Suprapubic skin (tissue), 3 donors: Measurements from ENCODE around the gene GSG1L.

ENCODE experiments used
- POLR2A ChIP-seq, 2 donors: fragments of 450-650 bp; IDR thresholded peaks; one replicate each; pipeline ENCODE4 v1.6.1; 2017; ENCODE audit warnings: antibody characterized with exemption in 2 of 2, mild to moderate bottlenecking in 2 of 2, moderate library complexity in 2 of 2
- TF ChIP-seq, protein P1 (sequence below), 2 donors: fragments of 200-600 bp in 1 of 2; fragments of 450-650 bp in 1 of 2; sonication (generic) in 1 of 2; IDR thresholded peaks; one replicate each; pipeline ENCODE4 v1.5.1; 2016 to 2019; ENCODE audit warnings: antibody characterized with exemption in 2 of 2, mild to moderate bottlenecking in 1 of 2, moderate library complexity in 1 of 2

DNA sequence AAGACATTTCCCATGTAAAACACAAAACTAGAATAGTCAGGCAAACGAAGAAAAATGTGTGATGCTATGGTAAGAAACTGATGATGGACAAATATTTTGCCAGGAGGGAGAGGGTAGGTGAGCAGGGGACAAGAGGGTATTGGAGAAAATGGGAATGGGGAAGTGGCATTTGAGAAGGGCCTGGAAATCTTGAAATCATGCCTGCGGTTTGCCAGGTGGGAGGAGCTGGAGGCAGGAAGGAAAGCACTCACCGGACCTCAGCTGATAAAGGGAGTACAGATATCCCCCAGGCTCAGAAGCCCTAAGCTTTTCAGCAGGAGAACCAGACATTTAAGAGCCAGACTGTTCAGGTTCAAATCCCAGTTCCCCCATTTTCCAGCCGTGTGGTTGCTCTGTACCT is 103.6 kb downstream of the GSG1L start:
- TF ChIP-seq, protein P1, sequence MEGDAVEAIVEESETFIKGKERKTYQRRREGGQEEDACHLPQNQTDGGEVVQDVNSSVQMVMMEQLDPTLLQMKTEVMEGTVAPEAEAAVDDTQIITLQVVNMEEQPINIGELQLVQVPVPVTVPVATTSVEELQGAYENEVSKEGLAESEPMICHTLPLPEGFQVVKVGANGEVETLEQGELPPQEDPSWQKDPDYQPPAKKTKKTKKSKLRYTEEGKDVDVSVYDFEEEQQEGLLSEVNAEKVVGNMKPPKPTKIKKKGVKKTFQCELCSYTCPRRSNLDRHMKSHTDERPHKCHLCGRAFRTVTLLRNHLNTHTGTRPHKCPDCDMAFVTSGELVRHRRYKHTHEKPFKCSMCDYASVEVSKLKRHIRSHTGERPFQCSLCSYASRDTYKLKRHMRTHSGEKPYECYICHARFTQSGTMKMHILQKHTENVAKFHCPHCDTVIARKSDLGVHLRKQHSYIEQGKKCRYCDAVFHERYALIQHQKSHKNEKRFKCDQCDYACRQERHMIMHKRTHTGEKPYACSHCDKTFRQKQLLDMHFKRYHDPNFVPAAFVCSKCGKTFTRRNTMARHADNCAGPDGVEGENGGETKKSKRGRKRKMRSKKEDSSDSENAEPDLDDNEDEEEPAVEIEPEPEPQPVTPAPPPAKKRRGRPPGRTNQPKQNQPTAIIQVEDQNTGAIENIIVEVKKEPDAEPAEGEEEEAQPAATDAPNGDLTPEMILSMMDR (IDR thresholded peaks at IDR 0.05): no peak
- TF ChIP-seq POLR2A (IDR thresholded peaks at IDR 0.05): no peak
